Caco-2 (cell line): ENCODE measurements around the gene ZBTB21. TPM values are rescaled to one million over a fixed set of nuclear protein-coding genes. Genes with fewer than 3 reads are reported as not detected.

Experiments used
- BruUV-seq: library from RNA; stranded (reverse); fragments of 400-500 nt; replicated peaks from 2 replicates; lab custom pipeline; 2021; lab: Mats Ljungman, UMichigan
- CTCF ChIA-PET: fragments of 300-600 bp; sonication (Branson Sonifier 250); formaldehyde crosslinking; loops from one replicate; lab custom pipeline; 2022; ENCODE audit warnings: antibody characterized with exemption; lab: Charles Lee
- POLR2A ChIA-PET: fragments of 300-600 bp; sonication (Branson Sonifier 250); formaldehyde crosslinking; loops from one replicate; lab custom pipeline; 2022; ENCODE audit warnings: antibody characterized with exemption; lab: Charles Lee
- DNase-seq, 2 experiments: peaks; one replicate each; pipeline versions ENCODE4 v3.0.0 to v3.0.0-alpha.2; 2020 to 2022
- H3K27me3 ChIP-seq: replicated peaks from 2 replicates; pipeline ENCODE4 v1.6.0; 2011; ENCODE audit warnings: low read length; ENCODE audit not compliant: control insufficient read depth, insufficient read depth
- H3K36me3 ChIP-seq: 2 replicates; pipeline ENCODE4 v1.5.1; 2011; ENCODE audit warnings: low read length; ENCODE audit not compliant: control insufficient read depth, insufficient read depth
- H3K4me1 ChIP-seq: fragments of 250-450 bp; sonication (Bioruptor Pico); 2 replicates; pipeline ENCODE4 v1.5.1; 2020; ENCODE audit warnings: mild to moderate bottlenecking
- H3K4me3 ChIP-seq: 2 replicates; pipeline ENCODE4 v1.5.1; 2011; ENCODE audit warnings: low read depth, mild to moderate bottlenecking, control low read depth, low read length
- H3K9me3 ChIP-seq: fragments of 250-450 bp; sonication (Bioruptor Pico); 2 replicates; pipeline ENCODE4 v1.5.1; 2020; ENCODE audit warnings: mild to moderate bottlenecking, moderate library complexity
- H3K27ac Mint-ChIP-seq: one replicate; pipeline ENCODE4 v1.8.0; 2022; ENCODE audit warnings: mixed read lengths; ENCODE audit not compliant: unreplicated experiment
- H3K27me3 Mint-ChIP-seq: one replicate; pipeline ENCODE4 v1.8.0; 2022; ENCODE audit warnings: mixed read lengths; ENCODE audit not compliant: insufficient read depth, unreplicated experiment
- H3K36me3 Mint-ChIP-seq: one replicate; pipeline ENCODE4 v1.8.0; 2022; ENCODE audit warnings: mild to moderate bottlenecking, mixed read lengths; ENCODE audit not compliant: insufficient read depth, unreplicated experiment
- H3K4me1 Mint-ChIP-seq: one replicate; pipeline ENCODE4 v1.8.0; 2022; ENCODE audit warnings: low read depth, mixed read lengths; ENCODE audit not compliant: unreplicated experiment
- H3K4me3 Mint-ChIP-seq: one replicate; pipeline ENCODE4 v1.8.0; 2022; ENCODE audit warnings: mild to moderate bottlenecking, moderate library complexity, mixed read lengths; ENCODE audit not compliant: unreplicated experiment
- H3K9me3 Mint-ChIP-seq: one replicate; pipeline ENCODE4 v1.8.0; 2022; ENCODE audit warnings: mixed read lengths; ENCODE audit not compliant: unreplicated experiment
- intact Hi-C: fragments of 100-400 bp; cut with micrococcal nuclease; formaldehyde crosslinking; loops from one replicate; pipeline ENCODE4 v1.10.0; 2022; ENCODE audit not compliant: unreplicated experiment
- total RNA-seq: library from RNA; stranded (reverse); gene quantifications from 2 replicates; pipeline ENCODE4 v1.2.3, GENCODE V29; 2022
- TF ChIP-seq, protein P1 (sequence below), 2 experiments: fragments of 200-600 bp in 1 of 2; IDR thresholded peaks; 1 replicate in 1 of 2; 2 replicates in 1 of 2; pipeline versions ENCODE4 v1.5.1 to v1.8.0; 2011 to 2022; ENCODE audit warnings: antibody characterized with exemption in 1 of 2, control low read depth in 1 of 2, inconsistent platforms in 1 of 2, low read depth in 1 of 2, low read length in 1 of 2, mild to moderate bottlenecking in 1 of 2, moderate library complexity in 1 of 2; ENCODE audit not compliant: insufficient read depth in 1 of 2, severe bottlenecking in 1 of 2, unreplicated experiment in 1 of 2

The ZBTB21 gene
- total RNA-seq, 1 experiment from 2014 or later, result 21.4 TPM

- peaks cover 11% of the 10 kb centered on the region for H3K36me3 Mint-ChIP-seq
- intact Hi-C loops, result no loop called here
- no peak overlapping the region for H3K4me3 ChIP-seq
- H3K4me1 ChIP-seq, result no peaks in the 10 kb centered on the region
- no peak for DNase-seq
- no peaks in the 10 kb centered on the region for H3K27me3 ChIP-seq
- peaks cover 12% of the 10 kb centered on the region for H3K9me3 Mint-ChIP-seq
- peaks cover 2% of the 10 kb centered on the region for H3K27me3 Mint-ChIP-seq
- POLR2A ChIA-PET, result no interaction called here
- no peak overlapping the region for H3K27ac Mint-ChIP-seq
- H3K36me3 ChIP-seq, result 0 out of 2 replicates have a peak, but pooled peaks cover 1% of the 10 kb centered on the region
- CTCF ChIA-PET, result no interaction called here
- H3K9me3 ChIP-seq, result no peaks in the 10 kb centered on the region
- BruUV-seq, result no TSS peak
- no peak overlapping the region for H3K4me3 Mint-ChIP-seq
- no peaks in the 10 kb centered on the region for H3K4me1 Mint-ChIP-seq
- TF ChIP-seq, protein P1, sequence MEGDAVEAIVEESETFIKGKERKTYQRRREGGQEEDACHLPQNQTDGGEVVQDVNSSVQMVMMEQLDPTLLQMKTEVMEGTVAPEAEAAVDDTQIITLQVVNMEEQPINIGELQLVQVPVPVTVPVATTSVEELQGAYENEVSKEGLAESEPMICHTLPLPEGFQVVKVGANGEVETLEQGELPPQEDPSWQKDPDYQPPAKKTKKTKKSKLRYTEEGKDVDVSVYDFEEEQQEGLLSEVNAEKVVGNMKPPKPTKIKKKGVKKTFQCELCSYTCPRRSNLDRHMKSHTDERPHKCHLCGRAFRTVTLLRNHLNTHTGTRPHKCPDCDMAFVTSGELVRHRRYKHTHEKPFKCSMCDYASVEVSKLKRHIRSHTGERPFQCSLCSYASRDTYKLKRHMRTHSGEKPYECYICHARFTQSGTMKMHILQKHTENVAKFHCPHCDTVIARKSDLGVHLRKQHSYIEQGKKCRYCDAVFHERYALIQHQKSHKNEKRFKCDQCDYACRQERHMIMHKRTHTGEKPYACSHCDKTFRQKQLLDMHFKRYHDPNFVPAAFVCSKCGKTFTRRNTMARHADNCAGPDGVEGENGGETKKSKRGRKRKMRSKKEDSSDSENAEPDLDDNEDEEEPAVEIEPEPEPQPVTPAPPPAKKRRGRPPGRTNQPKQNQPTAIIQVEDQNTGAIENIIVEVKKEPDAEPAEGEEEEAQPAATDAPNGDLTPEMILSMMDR (IDR thresholded peaks at IDR 0.05; ENCODE audit: insufficient read depth in 1 of 2, low read depth in 1 of 2, low read length in 1 of 2, severe bottlenecking in 1 of 2, unreplicated experiment in 1 of 2), result no peak
Measured at GRCh38 chr21:41987310-41987709, 22.9 kb downstream of the ZBTB21 start.

- no peak for DNase-seq
- POLR2A ChIA-PET, result no interaction called here
- Histone ChIP-seq H3K36me3 (no peaks in the 10 kb centered on the region), H3K4me1 (no peaks in the 10 kb centered on the region), H3K9me3 (no peaks in the 10 kb centered on the region), H3K4me3 (no peak overlapping the region), H3K27me3 (no peaks in the 10 kb centered on the region)
- TF ChIP-seq, protein P1 (IDR thresholded peaks at IDR 0.05; ENCODE audit: insufficient read depth in 1 of 2, low read depth in 1 of 2, low read length in 1 of 2, severe bottlenecking in 1 of 2, unreplicated experiment in 1 of 2), result no peak
- H3K36me3 Mint-ChIP-seq, result peaks cover 3% of the 10 kb centered on the region
- H3K27me3 Mint-ChIP-seq, result peaks cover 3% of the 10 kb centered on the region
- CTCF ChIA-PET, result no interaction called here
- no peak overlapping the region for H3K4me3 Mint-ChIP-seq
- peaks cover 15% of the 10 kb centered on the region for H3K9me3 Mint-ChIP-seq
- H3K4me1 Mint-ChIP-seq, result no peaks in the 10 kb centered on the region
- intact Hi-C loops, result no loop called here
- H3K27ac Mint-ChIP-seq, result no peak overlapping the region
- no TSS peak for BruUV-seq
Measured at GRCh38 chr21:41985662-41986416, 24.3 kb downstream of the ZBTB21 start.

GRCh38 chr21:41983229-41983628 is 26.9 kb downstream of the ZBTB21 start:
- Mint-ChIP-seq H3K4me1 (no peaks in the 10 kb centered on the region), H3K27me3 (peaks cover 3% of the 10 kb centered on the region), H3K27ac (no peak overlapping the region), H3K9me3 (peaks cover 27% of the 10 kb centered on the region), H3K36me3 (no peaks in the 10 kb centered on the region), H3K4me3 (no peak overlapping the region)
- Histone ChIP-seq H3K27me3 (no peaks in the 10 kb centered on the region), H3K4me1 (no peaks in the 10 kb centered on the region), H3K36me3 (no peaks in the 10 kb centered on the region), H3K9me3 (no peaks in the 10 kb centered on the region; the same call in 1 of the 2 replicates), H3K4me3 (no peak overlapping the region)
- intact Hi-C loops, result no loop called here
- TF ChIP-seq, protein P1 (IDR thresholded peaks at IDR 0.05; ENCODE audit: insufficient read depth in 1 of 2, low read depth in 1 of 2, low read length in 1 of 2, severe bottlenecking in 1 of 2, unreplicated experiment in 1 of 2), result no peak
- no TSS peak for BruUV-seq
- DNase-seq, result no peak
- ChIA-PET POLR2A (no interaction called here), CTCF (no interaction called here)
